ENCODE measurements around the gene BEND3. TPM values are rescaled to one million over a fixed set of nuclear protein-coding genes. Genes with fewer than 3 reads are reported as not detected.

The BEND3 gene
- total RNA-seq, 4 donors from 2014 or later: 2.6 to 8.3 (median 6.1) TPM

DNA sequence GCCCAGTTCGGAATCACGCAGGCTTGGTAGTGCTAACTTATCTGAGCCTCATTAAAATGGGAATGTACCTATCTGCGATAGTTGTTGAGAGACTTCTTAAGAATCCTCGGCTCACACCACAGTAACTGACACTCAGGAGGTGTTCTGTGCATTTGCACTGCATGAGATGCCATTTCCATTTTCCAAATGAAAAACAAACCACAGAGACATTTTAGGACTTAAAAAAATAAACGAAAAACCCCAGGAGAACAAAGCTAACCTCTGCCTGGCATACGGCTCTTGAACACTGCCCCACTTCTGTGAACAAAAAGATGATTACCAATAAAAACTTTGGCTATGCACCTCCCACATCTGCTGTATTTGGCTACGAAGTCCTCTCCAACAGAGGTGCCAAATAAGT is 37.6 kb downstream of the BEND3 start:
- no peak for TF ChIP-seq POLR2A (IDR thresholded peaks at IDR 0.05)
- no peaks in the 10 kb centered on the region for H3K9me3 ChIP-seq
- H3K27me3 ChIP-seq: no peaks in the 10 kb centered on the region
- H3K36me3 ChIP-seq: no peaks in the 10 kb centered on the region
- H3K4me1 ChIP-seq: no peaks in the 10 kb centered on the region
- no peak for DNase-seq
- H3K4me3 ChIP-seq: no peak overlapping the region
- H3K27ac ChIP-seq: no peak overlapping the region

GRCh38 chr6:107075951-107076381 is 39.3 kb downstream of the BEND3 start:
- Histone ChIP-seq H3K27ac (no peak overlapping the region), H3K4me1 (no peaks in the 10 kb centered on the region), H3K4me3 (no peak overlapping the region), H3K27me3 (no peaks in the 10 kb centered on the region), H3K9me3 (no peaks in the 10 kb centered on the region), H3K36me3 (no peaks in the 10 kb centered on the region)
- TF ChIP-seq CTCF (IDR thresholded peaks at IDR 0.05) (no peak), POLR2A (IDR thresholded peaks at IDR 0.05) (no peak)
- no peak for DNase-seq

DNA sequence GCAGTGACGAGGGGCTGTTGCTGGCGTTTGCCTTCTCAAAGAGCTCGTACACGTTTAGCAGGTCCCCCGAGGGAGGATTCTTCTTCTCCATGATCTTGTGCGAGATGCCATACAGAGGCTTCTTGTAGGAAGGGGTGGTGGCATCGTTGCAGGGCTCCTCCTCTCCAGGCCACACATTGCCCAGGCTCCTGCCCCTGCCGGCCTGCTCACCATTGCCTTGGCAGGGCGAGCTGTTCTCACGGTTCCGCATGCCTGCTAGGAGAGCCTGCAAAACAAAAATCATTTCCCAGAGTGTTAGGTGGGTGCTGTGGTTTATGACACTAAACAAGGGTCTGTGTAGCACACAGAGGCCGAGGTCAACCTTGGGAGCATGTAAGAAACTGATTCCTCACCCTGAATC is 44.6 kb downstream of the BEND3 start:
- TF ChIP-seq CTCF (IDR thresholded peaks at IDR 0.05): no peak
- no peak for TF ChIP-seq POLR2A (IDR thresholded peaks at IDR 0.05)
- Histone ChIP-seq H3K27me3 (no peaks in the 10 kb centered on the region), H3K4me1 (no peaks in the 10 kb centered on the region), H3K4me3 (no peak overlapping the region), H3K36me3 (peaks cover 0 to 5% (median 0%) of the 10 kb centered on the region in 3 donors), H3K27ac (no peak overlapping the region), H3K9me3 (no peaks in the 10 kb centered on the region)
- no peak for DNase-seq

GRCh38 chr6:107069631-107070548 is 45.4 kb downstream of the BEND3 start:
- peaks cover 0 to 5% (median under 1%) of the 10 kb centered on the region in 4 donors for H3K4me1 ChIP-seq
- H3K27ac ChIP-seq: no peak overlapping the region
- peaks cover 0 to 5% (median 0%) of the 10 kb centered on the region in 3 donors for H3K36me3 ChIP-seq
- H3K4me3 ChIP-seq: no peak overlapping the region
- no peak for DNase-seq
- no peaks in the 10 kb centered on the region for H3K9me3 ChIP-seq
- no peak for TF ChIP-seq POLR2A (IDR thresholded peaks at IDR 0.05)
- no peak for TF ChIP-seq CTCF (IDR thresholded peaks at IDR 0.05)
- H3K27me3 ChIP-seq: no peaks in the 10 kb centered on the region

DNA sequence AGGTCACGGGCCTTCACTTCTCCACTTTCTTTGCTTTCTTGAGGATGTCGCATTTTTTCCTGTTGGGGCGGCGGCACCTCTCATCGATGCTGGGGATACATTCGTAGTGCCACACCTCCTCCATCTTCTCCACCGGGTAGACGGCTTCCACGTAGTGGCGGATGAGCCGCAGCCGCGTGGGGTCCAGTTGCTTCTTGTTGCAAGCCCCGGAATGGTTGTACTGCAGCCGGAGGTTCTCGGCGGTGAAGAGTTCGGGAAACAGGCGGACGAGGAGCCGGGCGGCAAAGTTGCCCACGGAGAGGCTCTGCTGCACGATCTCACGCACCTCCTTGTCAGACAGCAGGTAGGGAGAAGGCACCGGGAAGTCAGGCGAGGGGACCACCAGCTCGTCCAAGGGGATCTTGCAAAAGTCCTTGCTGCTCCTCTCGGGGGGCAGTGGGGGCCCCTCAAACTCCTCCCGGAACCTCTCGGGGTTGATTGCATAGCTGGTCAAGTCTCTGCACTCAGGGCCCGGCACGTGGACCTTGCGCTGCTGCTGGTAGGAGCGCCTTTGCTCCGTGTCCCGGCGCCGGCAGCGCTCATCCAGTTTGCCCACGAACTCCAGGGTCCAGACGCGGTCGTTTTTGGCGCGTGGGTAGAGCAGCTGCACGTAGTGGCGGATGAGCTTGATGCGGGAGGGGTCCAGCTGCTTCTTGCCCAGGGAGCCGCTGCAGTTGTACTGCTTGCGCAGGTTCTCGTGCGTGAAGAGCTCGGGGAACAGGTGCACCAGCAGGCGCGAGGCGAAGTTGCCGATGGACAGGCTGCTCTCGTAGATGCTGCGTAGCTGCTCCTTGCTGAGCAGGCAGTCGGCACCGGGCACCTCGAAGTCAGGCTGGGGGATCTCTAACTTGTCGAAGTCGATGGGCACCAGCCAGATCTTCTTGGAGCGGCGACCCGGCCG is 46.4 kb downstream of the BEND3 start:
- H3K4me1 ChIP-seq: peaks cover 0 to 10% (median 3%) of the 10 kb centered on the region in 4 donors
- no peak for DNase-seq
- H3K4me3 ChIP-seq: no peak overlapping the region
- H3K36me3 ChIP-seq: peaks cover 0 to 5% (median 0%) of the 10 kb centered on the region in 3 donors
- no peaks in the 10 kb centered on the region for H3K9me3 ChIP-seq
- TF ChIP-seq CTCF (IDR thresholded peaks at IDR 0.05) (no peak), POLR2A (IDR thresholded peaks at IDR 0.05) (no peak)
- H3K27ac ChIP-seq: no peak overlapping the region
- H3K27me3 ChIP-seq: no peaks in the 10 kb centered on the region

All from Peyer's patch (tissue), 4 donors.